ENCODE results near the gene SERPINA3. TPM values are rescaled to one million over a fixed set of nuclear protein-coding genes. Genes with fewer than 3 reads are reported as not detected.
A peak's percentile ranks its signal among the peaks of the same experiment; 100 is the strongest.

The SERPINA3 gene
- total RNA-seq, 1 donor from 2014 or later, result not detected

- Histone ChIP-seq H3K27ac (ENCODE audit: low read depth, low read length) (no peak overlapping the region), H3K9ac (ENCODE audit: low read depth in 1 of 3, low read length in 3 of 3) (no peak overlapping the region), H3K27me3 (ENCODE audit: control insufficient read depth in 3 of 3, insufficient read depth in 3 of 3, low read length in 3 of 3) (no peaks in the 10 kb centered on the region), H3K36me3 (ENCODE audit: control insufficient read depth in 3 of 3, insufficient read depth in 3 of 3, low read length in 3 of 3) (no peaks in the 10 kb centered on the region), H3K4me3 (ENCODE audit: low read length in 3 of 3) (no peak overlapping the region), H3K4me1 (ENCODE audit: control insufficient read depth in 3 of 3, insufficient read depth in 3 of 3, low read length in 3 of 3) (peaks cover 19 to 32% (median 23%) of the 10 kb centered on the region in 3 donors), H3K9me3 (ENCODE audit: control insufficient read depth in 3 of 3, low read length in 3 of 3) (no peaks in the 10 kb centered on the region)
These were observed 16.3 kb upstream of the SERPINA3 start for GRCh38 chr14:94595912-94596311.

- Histone ChIP-seq H3K9ac (ENCODE audit: low read depth in 1 of 3, low read length in 3 of 3) (no peak overlapping the region), H3K27ac (ENCODE audit: low read depth, low read length) (no peak overlapping the region), H3K4me1 (ENCODE audit: control insufficient read depth in 3 of 3, insufficient read depth in 3 of 3, low read length in 3 of 3) (peaks cover 19 to 32% (median 23%) of the 10 kb centered on the region in 3 donors), H3K36me3 (ENCODE audit: control insufficient read depth in 3 of 3, insufficient read depth in 3 of 3, low read length in 3 of 3) (no peaks in the 10 kb centered on the region), H3K4me3 (ENCODE audit: low read length in 3 of 3) (no peak overlapping the region), H3K9me3 (ENCODE audit: control insufficient read depth in 3 of 3, low read length in 3 of 3) (no peaks in the 10 kb centered on the region), H3K27me3 (ENCODE audit: control insufficient read depth in 3 of 3, insufficient read depth in 3 of 3, low read length in 3 of 3) (no peaks in the 10 kb centered on the region)
These were observed 15.8 kb upstream of the SERPINA3 start for GRCh38 chr14:94596361-94596760.

- no peak overlapping the region for H3K4me3 ChIP-seq (ENCODE audit: low read length in 3 of 3)
- H3K36me3 ChIP-seq (ENCODE audit: control insufficient read depth in 3 of 3, insufficient read depth in 3 of 3, low read length in 3 of 3), result no peaks in the 10 kb centered on the region
- H3K4me1 ChIP-seq (ENCODE audit: control insufficient read depth in 3 of 3, insufficient read depth in 3 of 3, low read length in 3 of 3), result peaks cover 29 to 39% (median 31%) of the 10 kb centered on the region in 3 donors
- no peaks in the 10 kb centered on the region for H3K27me3 ChIP-seq (ENCODE audit: control insufficient read depth in 3 of 3, insufficient read depth in 3 of 3, low read length in 3 of 3)
- H3K9me3 ChIP-seq (ENCODE audit: control insufficient read depth in 3 of 3, low read length in 3 of 3), result no peaks in the 10 kb centered on the region
- no peak overlapping the region for H3K27ac ChIP-seq (ENCODE audit: low read depth, low read length)
- H3K9ac ChIP-seq (ENCODE audit: low read depth in 1 of 3, low read length in 3 of 3), result no peak overlapping the region
These were observed 14.4 kb upstream of the SERPINA3 start for GRCh38 chr14:94597788-94598187.

GRCh38 chr14:94598506-94598815, 13.7 kb upstream of the SERPINA3 start:
- Histone ChIP-seq H3K4me1 (ENCODE audit: control insufficient read depth in 3 of 3, insufficient read depth in 3 of 3, low read length in 3 of 3) (peaks cover 31 to 35% (median 33%) of the 10 kb centered on the region in 3 donors), H3K4me3 (ENCODE audit: low read length in 3 of 3) (no peak overlapping the region), H3K9me3 (ENCODE audit: control insufficient read depth in 3 of 3, low read length in 3 of 3) (no peaks in the 10 kb centered on the region), H3K9ac (ENCODE audit: low read depth in 1 of 3, low read length in 3 of 3) (no peak overlapping the region), H3K36me3 (ENCODE audit: control insufficient read depth in 3 of 3, insufficient read depth in 3 of 3, low read length in 3 of 3) (no peaks in the 10 kb centered on the region), H3K27me3 (ENCODE audit: control insufficient read depth in 3 of 3, insufficient read depth in 3 of 3, low read length in 3 of 3) (no peaks in the 10 kb centered on the region), H3K27ac (ENCODE audit: low read depth, low read length) (no peak overlapping the region)

GRCh38 chr14:94598816-94599655, 13.2 kb upstream of the SERPINA3 start:
- Histone ChIP-seq H3K36me3 (ENCODE audit: control insufficient read depth in 3 of 3, insufficient read depth in 3 of 3, low read length in 3 of 3) (no peaks in the 10 kb centered on the region), H3K27me3 (ENCODE audit: control insufficient read depth in 3 of 3, insufficient read depth in 3 of 3, low read length in 3 of 3) (no peaks in the 10 kb centered on the region), H3K9me3 (ENCODE audit: control insufficient read depth in 3 of 3, low read length in 3 of 3) (no peaks in the 10 kb centered on the region), H3K9ac (ENCODE audit: low read depth in 1 of 3, low read length in 3 of 3) (peak overlapping the region in 1 of 3 donors; percentile 25), H3K4me3 (ENCODE audit: low read length in 3 of 3) (no peak overlapping the region), H3K4me1 (ENCODE audit: control insufficient read depth in 3 of 3, insufficient read depth in 3 of 3, low read length in 3 of 3) (peaks cover 31 to 33% (median 32%) of the 10 kb centered on the region in 3 donors), H3K27ac (ENCODE audit: low read depth, low read length) (no peak overlapping the region)

- Histone ChIP-seq H3K4me1 (ENCODE audit: control insufficient read depth in 3 of 3, insufficient read depth in 3 of 3, low read length in 3 of 3) (peaks cover 31 to 33% (median 32%) of the 10 kb centered on the region in 3 donors), H3K36me3 (ENCODE audit: control insufficient read depth in 3 of 3, insufficient read depth in 3 of 3, low read length in 3 of 3) (no peaks in the 10 kb centered on the region), H3K27me3 (ENCODE audit: control insufficient read depth in 3 of 3, insufficient read depth in 3 of 3, low read length in 3 of 3) (no peaks in the 10 kb centered on the region), H3K9me3 (ENCODE audit: control insufficient read depth in 3 of 3, low read length in 3 of 3) (no peaks in the 10 kb centered on the region), H3K4me3 (ENCODE audit: low read length in 3 of 3) (no peak overlapping the region), H3K27ac (ENCODE audit: low read depth, low read length) (no peak overlapping the region), H3K9ac (ENCODE audit: low read depth in 1 of 3, low read length in 3 of 3) (peak overlapping the region in 1 of 3 donors; percentile 25)
These were observed 12.6 kb upstream of the SERPINA3 start for GRCh38 chr14:94599656-94600004.

- Histone ChIP-seq H3K36me3 (ENCODE audit: control insufficient read depth in 3 of 3, insufficient read depth in 3 of 3, low read length in 3 of 3) (no peaks in the 10 kb centered on the region), H3K4me3 (ENCODE audit: low read length in 3 of 3) (no peak overlapping the region), H3K27ac (ENCODE audit: low read depth, low read length) (peak overlapping the region; percentile 33), H3K27me3 (ENCODE audit: control insufficient read depth in 3 of 3, insufficient read depth in 3 of 3, low read length in 3 of 3) (no peaks in the 10 kb centered on the region), H3K9me3 (ENCODE audit: control insufficient read depth in 3 of 3, low read length in 3 of 3) (no peaks in the 10 kb centered on the region), H3K4me1 (ENCODE audit: control insufficient read depth in 3 of 3, insufficient read depth in 3 of 3, low read length in 3 of 3) (peaks cover 31 to 33% (median 32%) of the 10 kb centered on the region in 3 donors), H3K9ac (ENCODE audit: low read depth in 1 of 3, low read length in 3 of 3) (no peak overlapping the region)
These were observed 12.0 kb upstream of the SERPINA3 start for GRCh38 chr14:94600148-94600545.

GRCh38 chr14:94601884-94602391, 10.3 kb upstream of the SERPINA3 start:
- no peaks in the 10 kb centered on the region for H3K9me3 ChIP-seq (ENCODE audit: control insufficient read depth in 3 of 3, low read length in 3 of 3)
- H3K27ac ChIP-seq (ENCODE audit: low read depth, low read length), result no peak overlapping the region
- no peaks in the 10 kb centered on the region for H3K36me3 ChIP-seq (ENCODE audit: control insufficient read depth in 3 of 3, insufficient read depth in 3 of 3, low read length in 3 of 3)
- no peaks in the 10 kb centered on the region for H3K27me3 ChIP-seq (ENCODE audit: control insufficient read depth in 3 of 3, insufficient read depth in 3 of 3, low read length in 3 of 3)
- peak overlapping the region in 1 of 3 donors; percentile 12 for H3K9ac ChIP-seq (ENCODE audit: low read depth in 1 of 3, low read length in 3 of 3)
- H3K4me3 ChIP-seq (ENCODE audit: low read length in 3 of 3), result no peak overlapping the region
- peaks cover 31 to 38% (median 38%) of the 10 kb centered on the region in 3 donors for H3K4me1 ChIP-seq (ENCODE audit: control insufficient read depth in 3 of 3, insufficient read depth in 3 of 3, low read length in 3 of 3)

GRCh38 chr14:94602722-94603121, 9.5 kb upstream of the SERPINA3 start:
- Histone ChIP-seq H3K27me3 (ENCODE audit: control insufficient read depth in 3 of 3, insufficient read depth in 3 of 3, low read length in 3 of 3) (no peaks in the 10 kb centered on the region), H3K9ac (ENCODE audit: low read depth in 1 of 3, low read length in 3 of 3) (no peak overlapping the region), H3K27ac (ENCODE audit: low read depth, low read length) (no peak overlapping the region), H3K4me1 (ENCODE audit: control insufficient read depth in 3 of 3, insufficient read depth in 3 of 3, low read length in 3 of 3) (peaks cover 31 to 39% (median 38%) of the 10 kb centered on the region in 3 donors), H3K36me3 (ENCODE audit: control insufficient read depth in 3 of 3, insufficient read depth in 3 of 3, low read length in 3 of 3) (no peaks in the 10 kb centered on the region), H3K9me3 (ENCODE audit: control insufficient read depth in 3 of 3, low read length in 3 of 3) (no peaks in the 10 kb centered on the region), H3K4me3 (ENCODE audit: low read length in 3 of 3) (no peak overlapping the region)

- Histone ChIP-seq H3K36me3 (ENCODE audit: control insufficient read depth in 3 of 3, insufficient read depth in 3 of 3, low read length in 3 of 3) (no peaks in the 10 kb centered on the region), H3K4me1 (ENCODE audit: control insufficient read depth in 3 of 3, insufficient read depth in 3 of 3, low read length in 3 of 3) (peaks cover 11 to 24% (median 19%) of the 10 kb centered on the region in 3 donors), H3K9me3 (ENCODE audit: control insufficient read depth in 3 of 3, low read length in 3 of 3) (no peaks in the 10 kb centered on the region), H3K9ac (ENCODE audit: low read depth in 1 of 3, low read length in 3 of 3) (no peak overlapping the region), H3K27ac (ENCODE audit: low read depth, low read length) (no peak overlapping the region), H3K4me3 (ENCODE audit: low read length in 3 of 3) (no peak overlapping the region), H3K27me3 (ENCODE audit: control insufficient read depth in 3 of 3, insufficient read depth in 3 of 3, low read length in 3 of 3) (no peaks in the 10 kb centered on the region)
These were observed 6.8 kb upstream of the SERPINA3 start for GRCh38 chr14:94605361-94605760.

Data from skeletal muscle tissue (tissue), 4 donors.